GM12874 (cell line): Measurements from ENCODE around the gene TOMM20.

Experiments used
- TF ChIP-seq, protein P1 (sequence below): IDR thresholded peaks from 2 replicates; pipeline ENCODE4 v1.5.1; 2011; ENCODE audit warnings: low read depth, mild to moderate bottlenecking, control low read depth, low read length, moderate library complexity; ENCODE audit not compliant: insufficient read depth

The TOMM20 gene

DNA sequence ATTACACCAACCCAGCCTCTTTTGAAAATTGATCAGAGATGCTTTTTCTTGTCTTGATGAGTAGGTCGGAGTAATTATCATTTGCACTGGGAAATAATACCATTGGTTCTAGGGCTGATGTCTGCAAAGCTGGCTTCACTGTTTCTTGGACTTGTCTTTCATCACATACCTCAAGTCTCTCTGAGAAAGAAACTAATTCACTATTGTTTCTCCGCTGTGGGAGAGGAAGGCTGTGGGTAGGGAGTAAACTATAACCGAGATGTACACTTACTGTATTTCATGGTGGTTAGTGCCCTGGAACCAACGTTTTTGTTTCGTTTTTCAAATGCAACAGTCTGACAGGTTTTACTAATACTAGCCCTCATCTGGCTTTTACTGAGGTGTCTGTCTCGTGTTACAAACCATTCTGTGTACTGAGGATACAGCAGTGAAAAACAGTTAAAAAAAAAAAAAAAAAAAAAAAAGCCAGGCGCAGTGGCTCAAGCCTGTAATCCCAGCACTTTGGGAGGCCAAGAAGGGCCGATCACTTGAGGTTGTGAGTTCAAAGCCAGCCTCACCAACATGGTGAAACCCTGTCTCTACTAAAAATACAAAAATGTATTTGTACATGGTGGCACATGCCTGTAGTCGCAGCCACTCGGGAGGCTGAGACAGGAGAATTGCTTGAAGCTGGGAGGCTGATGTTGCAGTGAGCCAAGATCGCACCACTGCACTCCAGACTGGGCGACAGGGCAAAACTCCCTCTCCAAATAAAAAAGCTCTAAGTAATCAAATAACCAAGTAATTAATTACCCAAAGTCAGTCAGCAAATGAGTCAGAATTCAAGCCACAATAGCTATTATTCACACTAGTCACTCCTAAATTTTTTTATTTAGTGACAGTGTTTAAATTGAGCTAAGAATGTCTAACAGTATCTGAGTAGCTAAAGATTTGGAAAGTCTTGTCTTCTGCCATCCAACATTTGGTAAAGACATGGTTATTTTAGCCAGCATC is 23.3 kb downstream of the TOMM20 start:
- TF ChIP-seq, protein P1, sequence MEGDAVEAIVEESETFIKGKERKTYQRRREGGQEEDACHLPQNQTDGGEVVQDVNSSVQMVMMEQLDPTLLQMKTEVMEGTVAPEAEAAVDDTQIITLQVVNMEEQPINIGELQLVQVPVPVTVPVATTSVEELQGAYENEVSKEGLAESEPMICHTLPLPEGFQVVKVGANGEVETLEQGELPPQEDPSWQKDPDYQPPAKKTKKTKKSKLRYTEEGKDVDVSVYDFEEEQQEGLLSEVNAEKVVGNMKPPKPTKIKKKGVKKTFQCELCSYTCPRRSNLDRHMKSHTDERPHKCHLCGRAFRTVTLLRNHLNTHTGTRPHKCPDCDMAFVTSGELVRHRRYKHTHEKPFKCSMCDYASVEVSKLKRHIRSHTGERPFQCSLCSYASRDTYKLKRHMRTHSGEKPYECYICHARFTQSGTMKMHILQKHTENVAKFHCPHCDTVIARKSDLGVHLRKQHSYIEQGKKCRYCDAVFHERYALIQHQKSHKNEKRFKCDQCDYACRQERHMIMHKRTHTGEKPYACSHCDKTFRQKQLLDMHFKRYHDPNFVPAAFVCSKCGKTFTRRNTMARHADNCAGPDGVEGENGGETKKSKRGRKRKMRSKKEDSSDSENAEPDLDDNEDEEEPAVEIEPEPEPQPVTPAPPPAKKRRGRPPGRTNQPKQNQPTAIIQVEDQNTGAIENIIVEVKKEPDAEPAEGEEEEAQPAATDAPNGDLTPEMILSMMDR, result no peak

DNA sequence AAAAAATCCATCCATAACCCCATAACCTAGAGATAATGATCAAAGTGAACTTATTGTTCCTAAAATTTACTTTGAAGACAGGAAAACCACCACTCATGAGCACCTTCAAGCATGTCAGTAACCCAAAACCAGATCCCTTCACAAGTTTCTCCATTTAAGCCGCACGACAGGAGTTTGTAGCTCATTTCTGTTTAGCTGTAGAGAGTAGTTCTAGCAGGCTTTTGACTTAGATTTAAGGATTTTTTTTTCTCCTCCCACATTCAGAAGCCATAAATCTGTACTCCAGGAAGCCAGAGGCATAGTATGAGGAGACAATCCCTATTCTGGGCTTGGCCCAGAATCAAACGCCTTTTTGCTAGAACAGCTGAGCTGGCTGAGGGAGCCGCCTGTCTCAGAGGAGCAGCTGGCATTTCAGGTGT is 25.6 kb downstream of the TOMM20 start:
- TF ChIP-seq, protein P1, result no peak

DNA sequence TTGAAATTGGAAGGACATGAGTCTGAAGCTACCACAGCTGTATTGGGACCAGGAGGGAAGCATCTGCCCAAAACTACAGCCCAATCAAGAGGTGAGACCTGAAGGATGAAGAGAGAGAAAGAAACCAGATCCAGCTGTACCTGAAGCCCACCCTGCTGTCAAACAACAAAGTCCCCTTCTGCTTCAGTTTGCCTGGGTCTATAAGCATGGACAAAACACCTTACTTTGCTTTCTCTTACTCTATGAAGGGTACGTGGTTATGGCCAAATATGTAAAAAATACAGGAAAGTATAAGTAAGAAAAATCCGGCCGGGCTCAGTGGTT is 26.4 kb downstream of the TOMM20 start:
- TF ChIP-seq, protein P1, result no peak

DNA sequence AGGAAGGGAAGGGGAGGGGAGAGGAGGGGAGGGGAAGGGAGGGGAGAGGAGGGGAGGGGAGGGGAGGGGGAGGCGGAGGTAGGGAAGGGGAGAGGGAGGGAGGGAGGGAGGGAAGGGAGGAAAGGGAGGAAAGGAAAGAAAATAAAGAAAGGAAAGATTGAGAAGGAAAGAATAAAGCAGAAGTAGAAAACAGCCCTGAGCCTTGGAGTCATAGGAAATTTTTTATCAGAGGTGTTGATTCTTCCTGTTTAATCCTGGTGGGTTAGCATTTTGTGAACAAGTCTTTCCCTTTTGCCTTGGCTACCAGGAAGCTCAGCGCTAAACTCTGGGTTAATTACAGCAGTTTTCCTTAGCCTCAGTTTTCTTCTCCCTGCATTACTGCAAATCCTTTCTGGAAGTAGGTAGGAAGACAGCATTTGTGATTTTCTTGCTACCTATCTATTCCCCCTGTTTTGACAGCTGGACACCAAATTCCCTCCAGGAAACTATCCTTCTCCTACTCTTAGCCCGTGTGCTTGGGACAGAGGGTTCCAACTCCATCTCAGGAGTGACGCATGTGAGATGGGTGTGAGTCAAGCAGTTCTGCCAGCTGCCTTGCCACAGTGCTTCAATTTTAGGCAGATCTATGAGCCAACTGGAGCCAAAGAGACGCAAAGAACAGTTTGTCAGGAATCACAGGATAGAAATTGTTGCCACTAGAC is 26.9 kb downstream of the TOMM20 start:
- TF ChIP-seq, protein P1, result no peak

DNA sequence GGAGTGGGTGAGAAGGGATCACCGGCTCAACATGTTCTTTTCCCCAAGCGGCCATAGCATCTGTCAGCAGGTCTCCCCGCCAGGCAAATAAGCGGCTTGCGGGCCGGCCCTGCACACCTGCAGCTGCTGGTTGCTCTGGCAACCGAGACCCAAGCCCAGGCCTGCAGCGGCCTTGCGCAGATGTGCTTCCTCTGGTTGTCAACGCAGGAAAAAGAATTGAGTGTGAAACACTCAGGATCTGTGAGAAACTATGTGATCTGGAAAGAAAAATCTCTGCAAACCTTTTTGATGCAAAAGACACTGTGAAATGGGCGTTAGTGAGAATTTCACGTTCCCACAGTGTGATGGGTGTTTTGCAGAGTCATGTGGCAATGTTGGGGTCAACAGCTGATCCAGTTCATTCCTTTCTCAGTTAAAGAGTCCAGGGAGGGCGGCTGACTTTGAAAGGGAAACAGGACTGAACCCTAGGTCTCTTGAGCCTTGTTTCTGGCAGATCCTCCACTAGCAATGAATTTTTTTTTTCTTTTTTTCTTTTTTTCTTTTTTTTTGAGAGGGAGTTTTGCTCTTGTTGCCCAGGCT is 28.4 kb downstream of the TOMM20 start:
- TF ChIP-seq, protein P1, result no peak

DNA sequence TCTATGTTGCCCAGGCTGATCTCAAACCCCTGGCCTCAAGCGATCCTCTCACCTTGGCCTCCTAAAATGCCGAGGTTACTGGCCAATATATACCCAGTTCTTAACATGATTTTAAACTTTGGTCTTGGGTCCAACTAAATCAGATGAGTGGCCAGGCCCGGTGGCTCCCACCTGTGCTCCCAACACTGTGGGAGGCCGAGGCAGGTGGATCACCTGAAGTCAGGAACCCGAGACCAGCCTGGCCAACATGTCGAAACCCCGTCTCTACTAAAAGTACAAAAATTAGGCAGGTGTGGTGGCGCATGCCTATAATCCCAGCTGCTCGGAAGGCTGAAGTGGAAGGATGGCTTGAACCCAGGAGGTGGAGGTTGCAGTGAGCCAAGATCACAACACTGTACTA is 29.6 kb downstream of the TOMM20 start:
- TF ChIP-seq, protein P1, result no peak

DNA sequence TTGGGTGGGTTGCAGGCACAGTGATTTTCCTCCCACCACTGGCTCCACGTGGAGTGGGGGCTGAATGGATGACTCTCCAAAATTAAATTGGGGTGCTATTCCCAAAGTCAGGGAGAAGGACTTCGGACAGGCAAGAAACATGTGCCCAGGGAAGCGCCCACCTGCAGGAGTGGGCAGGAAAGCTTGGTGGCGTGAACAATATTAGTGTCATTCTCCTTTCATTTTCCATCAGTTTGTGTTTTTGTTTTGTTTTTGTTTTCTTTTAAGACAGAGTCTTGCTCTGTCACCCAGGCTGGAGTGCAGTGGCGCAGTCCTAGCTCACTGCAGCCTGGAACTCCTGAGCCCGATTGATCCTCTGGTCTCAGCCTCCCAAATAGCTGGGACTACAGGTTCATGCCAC is 30.1 kb downstream of the TOMM20 start:
- TF ChIP-seq, protein P1, result no peak
